Upper lobe of right lung (tissue), 1 donor: Measurements from ENCODE around the gene RNF112. TPM values are rescaled to one million over a fixed set of nuclear protein-coding genes. Genes with fewer than 3 reads are reported as not detected.
A peak's percentile ranks its signal among the peaks of the same experiment; 100 is the strongest.

ENCODE experiments used
- ATAC-seq: fragments of 200-7000 bp; cut with Tn5 transposase; one replicate; pipeline ENCODE4 v1.9.1; 2020; ENCODE audit warnings: mild to moderate bottlenecking, moderate library complexity
- DNase-seq: peaks from one replicate; pipeline ENCODE4 v3.0.0-alpha.2; 2020
- H3K27ac ChIP-seq: fragments of 200-600 bp; one replicate; pipeline ENCODE4 v1.8.0; 2022
- H3K27me3 ChIP-seq: fragments of 200-600 bp; one replicate; pipeline ENCODE4 v1.8.0; 2022; ENCODE audit warnings: mild to moderate bottlenecking
- H3K36me3 ChIP-seq: fragments of 200-600 bp; one replicate; pipeline ENCODE4 v1.8.0; 2022
- H3K4me1 ChIP-seq: fragments of 200-600 bp; one replicate; pipeline ENCODE4 v1.8.0; 2022
- H3K4me3 ChIP-seq: fragments of 200-600 bp; one replicate; pipeline ENCODE4 v1.8.0; 2022; ENCODE audit warnings: mild to moderate bottlenecking
- H3K9me3 ChIP-seq: fragments of 200-600 bp; one replicate; pipeline ENCODE4 v1.8.0; 2022
- CTCF ChIP-seq: fragments of 200-600 bp; IDR thresholded peaks from one replicate; pipeline ENCODE4 v1.8.0; 2022; ENCODE audit warnings: antibody characterized with exemption
- intact Hi-C: fragments of 100-400 bp; cut with DNase I; formaldehyde crosslinking; loops from one replicate; pipeline ENCODE4 v1.11.0; 2022
- total RNA-seq: library from RNA; stranded (reverse); fragmentation: NEBNext Ultra II Directional; extraction: Animal tissue kit (Norgen Biotek cat#: 25700); gene quantifications from one replicate; pipeline ENCODE4 v1.2.1, GENCODE V29; 2021
- donor health status: DM: no; HTN: yes; CAD: no; lungs with severe emphysema.

RNF112 gene
- total RNA-seq, 1 donor from 2014 or later, result 1.6 TPM

DNA sequence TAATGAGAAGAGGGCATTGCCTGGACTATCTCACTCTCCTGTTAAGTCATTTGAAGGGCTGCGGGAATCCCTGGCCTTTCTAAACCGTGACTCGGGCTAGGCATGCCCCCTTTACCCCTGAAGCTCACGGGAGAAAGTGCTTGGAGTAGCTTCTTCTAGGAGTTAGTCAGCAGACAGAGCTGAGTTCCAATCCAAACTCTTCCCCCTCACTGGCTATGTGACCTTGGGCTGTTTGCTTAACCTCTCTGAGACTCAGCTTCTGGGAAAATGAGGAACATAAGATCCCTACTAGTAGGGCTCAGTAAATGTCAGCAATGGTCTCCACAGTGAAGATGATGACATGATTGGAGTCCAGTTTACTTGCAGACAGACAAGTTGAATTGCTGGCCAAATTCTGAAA lies 42.8 kb upstream of the RNF112 start:
- Histone ChIP-seq H3K27me3 (no peaks in the 10 kb centered on the region), H3K27ac (no peak overlapping the region), H3K9me3 (no peaks in the 10 kb centered on the region), H3K4me3 (no peak overlapping the region), H3K4me1 (peaks cover 17% of the 10 kb centered on the region), H3K36me3 (no peaks in the 10 kb centered on the region)
- ATAC-seq, result no peak
- DNase-seq, result no peak
- intact Hi-C loops, result loop anchor here (5.0 kb wide), 1 partner anchor 79 kb away; no protein-coding TSS in a partner anchor
- no peak for TF ChIP-seq CTCF

- Histone ChIP-seq H3K4me1 (peaks cover 17% of the 10 kb centered on the region), H3K27ac (no peak overlapping the region), H3K9me3 (no peaks in the 10 kb centered on the region), H3K36me3 (no peaks in the 10 kb centered on the region), H3K27me3 (no peaks in the 10 kb centered on the region), H3K4me3 (no peak overlapping the region)
- DNase-seq (no peak), ATAC-seq (no peak)
- TF ChIP-seq CTCF, result no peak
- intact Hi-C loops, result loop anchor here (5.0 kb wide), 1 partner anchor 78 kb away; no protein-coding TSS in a partner anchor
Observed at GRCh38 chr17:19369107-19369778, 41.8 kb upstream of the RNF112 start.

DNA sequence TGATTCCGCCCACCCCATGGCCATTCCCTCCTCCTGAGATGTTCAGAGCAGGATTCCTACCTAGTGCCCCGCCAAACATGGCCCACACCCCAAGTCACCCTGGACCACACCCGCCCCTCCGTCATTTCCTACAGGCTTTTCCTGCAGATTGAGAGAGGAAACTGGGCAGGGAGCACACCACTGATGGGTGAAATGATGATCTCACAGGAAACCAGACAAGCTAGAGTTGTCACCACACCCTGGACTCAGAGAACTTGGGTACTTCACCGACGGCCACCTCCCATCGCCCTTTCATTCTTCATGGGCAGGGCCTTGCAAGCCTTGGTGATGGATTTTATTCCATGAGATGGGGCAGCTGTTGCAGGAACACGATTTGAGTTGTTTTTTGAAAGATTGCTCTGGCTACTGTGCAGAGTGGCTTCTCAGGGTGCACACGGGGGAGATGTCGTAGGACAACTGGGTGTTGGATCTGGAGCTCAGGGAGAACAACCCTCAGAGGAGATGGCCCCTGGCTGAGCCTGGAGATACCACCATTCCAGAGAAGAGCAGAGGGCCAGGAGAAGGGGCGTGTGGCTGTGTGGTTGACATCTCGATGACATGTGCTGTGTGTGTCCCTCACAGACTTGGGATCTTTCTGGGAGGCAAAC lies 41.1 kb upstream of the RNF112 start:
- H3K4me3 ChIP-seq, result no peak overlapping the region
- no peaks in the 10 kb centered on the region for H3K9me3 ChIP-seq
- intact Hi-C loops, result loop anchor here (5.0 kb wide), 1 partner anchor 77 kb away; no protein-coding TSS in a partner anchor
- H3K36me3 ChIP-seq, result no peaks in the 10 kb centered on the region
- H3K4me1 ChIP-seq, result peaks cover 17% of the 10 kb centered on the region
- no peak for TF ChIP-seq CTCF
- peak; percentile 59 for ATAC-seq
- H3K27me3 ChIP-seq, result no peaks in the 10 kb centered on the region
- H3K27ac ChIP-seq, result peak overlapping the region; percentile 12
- no peak for DNase-seq

GRCh38 chr17:19370493-19370960 lies 40.5 kb upstream of the RNF112 start:
- H3K9me3 ChIP-seq, result no peaks in the 10 kb centered on the region
- intact Hi-C loops, result no loop called here
- peak; percentile 77 for ATAC-seq
- H3K27ac ChIP-seq, result peak overlapping the region; percentile 12
- no peak for TF ChIP-seq CTCF
- peaks cover 17% of the 10 kb centered on the region for H3K4me1 ChIP-seq
- H3K4me3 ChIP-seq, result no peak overlapping the region
- H3K36me3 ChIP-seq, result no peaks in the 10 kb centered on the region
- no peak for DNase-seq
- H3K27me3 ChIP-seq, result no peaks in the 10 kb centered on the region

- intact Hi-C loops, result no loop called here
- TF ChIP-seq CTCF, result no peak
- Histone ChIP-seq H3K36me3 (no peaks in the 10 kb centered on the region), H3K4me3 (no peak overlapping the region), H3K4me1 (peaks cover 17% of the 10 kb centered on the region), H3K9me3 (no peaks in the 10 kb centered on the region), H3K27ac (no peak overlapping the region), H3K27me3 (no peaks in the 10 kb centered on the region)
- no peak for DNase-seq
- ATAC-seq, result peak; percentile 45
Observed at GRCh38 chr17:19371259-19372010, 39.6 kb upstream of the RNF112 start.
